NCI-H2196 treated with DMSO at 0.1 percent for 48 hours (cell line): ENCODE results near the gene ZNF318.
"Not testable (repeated sequence)": the region's sequence is repeated elsewhere in the genome, so short reads cannot be mapped to it uniquely, and the experiment has no call there.

Experiments
- DNase-seq: peaks from one replicate; lab custom pipeline; 2025; ENCODE audit not compliant: unreplicated experiment; lab: John Stamatoyannopoulos, UW

The ZNF318 gene

DNA sequence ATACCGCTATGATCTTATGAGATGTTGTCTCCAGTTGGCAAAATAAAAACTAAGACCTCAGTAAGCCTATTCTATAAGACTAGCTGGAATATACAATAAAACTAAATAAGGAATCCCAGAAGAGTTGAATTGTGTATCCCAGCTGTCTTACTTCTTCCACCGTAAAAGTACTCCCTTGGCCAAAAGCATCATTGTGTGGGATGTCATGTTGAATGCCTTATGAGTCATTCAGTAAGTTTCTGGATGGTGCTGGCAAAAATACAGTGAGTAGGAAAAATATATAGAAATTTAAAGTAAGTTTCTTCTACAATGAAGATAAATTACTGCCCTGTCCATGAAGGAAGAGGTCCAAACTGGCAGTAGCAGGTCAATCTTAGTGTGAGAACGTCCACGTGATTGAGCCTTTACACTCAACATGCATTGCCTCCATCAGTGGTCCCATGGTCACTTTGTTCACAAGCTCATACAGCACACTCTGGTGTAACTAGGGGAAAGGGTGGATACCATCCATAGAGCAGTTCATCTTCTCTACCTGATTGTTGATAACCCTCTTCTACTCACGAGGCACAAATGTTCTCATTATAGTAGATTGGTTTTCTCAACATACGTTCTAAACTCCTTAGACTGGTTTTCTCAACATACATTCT is 13.7 kb upstream of the ZNF318 start:
- DNase-seq, result no peak

DNA sequence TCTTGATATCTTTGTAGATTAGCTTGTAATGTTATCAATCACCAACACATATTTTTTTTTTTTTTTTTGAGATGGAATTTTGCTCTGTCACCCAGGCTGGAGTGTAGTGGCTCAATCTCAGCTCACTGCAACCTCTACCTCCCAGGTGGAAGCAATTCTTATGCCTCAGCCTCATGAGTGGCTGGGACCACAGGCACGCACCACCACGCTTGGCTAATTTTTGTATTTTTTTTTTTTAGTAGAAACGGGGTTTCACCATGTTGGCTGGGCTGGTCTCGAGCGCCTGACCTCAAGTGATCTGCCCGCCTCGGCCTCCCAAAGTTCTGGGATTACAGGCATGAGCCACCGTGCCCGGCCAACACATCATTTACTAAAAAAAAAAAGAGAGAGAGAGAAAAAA is 11.4 kb upstream of the ZNF318 start:
- DNase-seq, result not testable (repeated sequence)

- DNase-seq, result no peak
Observed at GRCh38 chr6:43378631-43379030, 9.2 kb upstream of the ZNF318 start.

DNA sequence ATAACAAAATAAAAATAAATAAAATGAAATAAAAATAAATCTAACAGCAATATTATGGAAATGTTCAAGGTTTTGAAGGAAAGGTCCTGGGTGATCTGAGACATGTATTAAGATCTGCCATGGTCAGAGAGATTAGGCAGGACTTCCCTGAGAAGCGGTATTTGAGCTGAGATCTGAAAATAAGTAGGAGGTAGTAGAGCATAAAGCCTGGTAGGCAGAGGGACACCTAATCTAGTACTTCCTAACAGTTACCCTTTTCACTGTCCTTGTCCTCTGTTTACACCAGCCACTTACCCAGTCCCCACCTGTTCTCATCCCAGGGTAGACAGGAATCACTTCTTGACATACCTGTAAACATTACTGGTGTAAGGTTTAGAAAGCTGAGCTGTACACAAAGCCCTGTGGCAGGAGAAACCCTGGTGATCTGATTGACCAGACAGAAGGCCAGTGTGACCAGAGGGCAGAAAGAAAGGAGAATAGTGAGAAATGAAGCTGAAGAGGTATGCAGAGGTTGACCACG is 8.3 kb upstream of the ZNF318 start:
- no peak for DNase-seq

DNA sequence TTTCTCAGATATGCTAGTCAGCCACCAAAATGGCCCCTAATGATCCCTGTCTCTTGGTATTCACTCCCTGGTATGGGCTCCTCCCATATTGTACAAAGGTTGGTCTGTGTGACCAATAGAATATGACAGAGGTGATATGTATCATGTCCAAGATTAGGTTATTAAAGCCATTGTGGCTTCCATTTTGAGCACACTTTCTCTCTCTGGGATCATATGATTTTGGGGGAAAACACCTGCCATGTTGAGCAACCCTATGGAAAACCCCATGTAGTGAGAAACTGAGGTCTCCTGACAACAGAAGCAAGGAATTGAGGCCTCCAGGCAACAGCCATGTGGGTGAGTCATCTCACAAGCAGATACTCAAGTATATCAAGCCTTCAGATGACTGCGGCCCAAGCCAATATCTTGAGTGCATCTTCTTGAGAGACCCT is 7.1 kb upstream of the ZNF318 start:
- DNase-seq, result no peak

- no peak for DNase-seq
Observed at GRCh38 chr6:43375693-43376092, 6.2 kb upstream of the ZNF318 start.

GRCh38 chr6:43373252-43373875 is 3.9 kb upstream of the ZNF318 start:
- no peak for DNase-seq

DNA sequence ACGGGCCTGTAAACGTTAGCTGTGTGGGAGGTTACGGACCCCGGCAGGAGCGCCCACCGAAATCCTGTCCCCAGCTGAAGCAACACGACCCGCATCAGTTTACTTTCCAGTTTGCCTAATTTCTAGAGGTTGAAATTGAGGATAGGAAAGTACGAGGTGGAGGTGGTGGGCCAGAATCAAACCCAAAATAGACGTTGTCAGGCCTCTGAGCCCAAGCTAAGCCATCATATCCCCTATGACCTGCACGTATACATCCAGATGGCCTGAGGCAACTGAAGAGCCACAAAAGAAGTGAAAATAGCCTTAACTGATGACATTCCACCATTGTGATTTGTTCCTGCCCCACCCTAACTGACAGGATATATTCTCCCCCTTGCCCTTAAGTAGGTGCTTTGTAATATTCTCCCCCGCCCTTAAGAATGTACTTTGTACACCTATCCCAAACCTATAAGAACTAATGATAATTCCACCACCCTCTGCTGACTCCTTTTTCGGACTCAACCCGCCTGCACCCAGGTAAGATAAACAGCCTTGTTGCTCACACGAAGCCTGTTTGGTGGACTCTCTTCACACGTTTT is 645 bp upstream of the ZNF318 start:
- not testable (repeated sequence) for DNase-seq

- no peak for DNase-seq
Observed at GRCh38 chr6:43368259-43369160, 937 bp downstream of the ZNF318 start.

GRCh38 chr6:43367245-43367984 is 2.0 kb downstream of the ZNF318 start:
- DNase-seq, result no peak

DNA sequence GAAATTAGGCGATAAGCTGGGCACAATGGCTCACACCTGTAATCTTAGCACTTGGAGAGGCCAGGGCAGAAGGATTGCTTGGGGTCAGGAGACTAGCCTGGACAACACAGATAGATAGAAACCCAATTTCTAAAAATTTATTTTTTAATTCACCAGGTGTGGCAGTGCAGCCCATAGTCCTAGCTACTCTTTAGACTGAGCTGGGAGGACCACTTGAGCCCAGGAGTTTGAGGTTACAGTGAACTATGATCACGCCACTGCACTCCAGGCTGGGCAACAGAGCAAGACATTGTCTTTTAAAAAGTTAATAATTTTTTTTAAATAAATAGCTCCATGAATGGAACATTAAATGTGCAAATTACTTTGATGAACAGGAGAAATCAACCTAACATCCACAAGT is 8.2 kb downstream of the ZNF318 start:
- DNase-seq, result no peak

GRCh38 chr6:43359831-43360230 is 9.6 kb downstream of the ZNF318 start:
- DNase-seq, result no peak

- no peak for DNase-seq
Observed at GRCh38 chr6:43359381-43359780, 10.1 kb downstream of the ZNF318 start.

GRCh38 chr6:43355862-43356590 is 13.4 kb downstream of the ZNF318 start:
- DNase-seq, result no peak

DNA sequence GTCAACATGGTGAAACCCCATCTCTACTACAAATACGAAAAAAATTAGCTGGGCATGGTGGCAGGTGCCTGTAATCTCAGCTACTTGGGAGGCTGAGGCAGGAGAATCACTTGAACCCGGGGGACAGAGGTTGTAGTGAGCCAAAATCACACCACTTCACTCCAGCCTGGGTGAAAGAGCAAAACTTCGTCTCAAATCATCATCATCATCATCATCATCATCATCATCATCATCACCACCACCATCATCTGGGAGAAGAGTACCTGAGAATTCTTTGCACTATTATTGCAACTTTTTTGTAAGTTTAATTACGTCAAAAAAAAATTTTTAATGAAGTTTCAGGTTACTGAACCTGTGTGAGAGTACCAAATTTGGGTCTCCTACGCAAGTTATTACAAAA is 17.5 kb downstream of the ZNF318 start:
- DNase-seq, result not testable (repeated sequence)

- no peak for DNase-seq
Observed at GRCh38 chr6:43347444-43347843, 22.0 kb downstream of the ZNF318 start.

- no peak for DNase-seq
Observed at GRCh38 chr6:43347021-43347420, 22.4 kb downstream of the ZNF318 start.

GRCh38 chr6:43346243-43346642 is 23.2 kb downstream of the ZNF318 start:
- not testable (repeated sequence) for DNase-seq

DNA sequence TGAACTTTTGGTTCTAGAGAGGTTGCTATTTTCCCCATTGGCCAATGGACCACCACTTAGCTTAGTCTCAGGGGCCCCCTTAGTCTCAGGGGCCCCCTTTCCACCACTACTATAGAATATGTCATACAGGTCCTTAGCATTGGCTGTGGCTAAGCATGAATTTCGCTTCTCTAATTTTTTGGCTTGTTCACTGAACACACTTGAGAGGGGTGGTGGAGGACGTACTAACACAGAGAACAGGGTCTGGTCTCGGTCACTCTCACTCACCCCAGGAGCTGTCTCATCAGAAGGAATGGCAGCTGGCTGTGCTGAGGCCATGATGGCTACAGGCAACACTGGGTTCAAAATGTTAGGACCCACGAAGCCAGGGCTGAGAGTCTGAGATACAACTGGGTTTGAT is 30.3 kb downstream of the ZNF318 start:
- no peak for DNase-seq

- DNase-seq, result no peak
Observed at GRCh38 chr6:43338243-43338642, 31.2 kb downstream of the ZNF318 start.
